K562 (cell line): ENCODE results near the gene STX1A. TPM values are rescaled to one million over a fixed set of nuclear protein-coding genes. Genes with fewer than 3 reads are reported as not detected.

Source experiments
- ASH1L ChIP-seq: fragments of 450-650 bp; IDR thresholded peaks from 2 replicates; pipeline ENCODE4 v1.6.1; 2018; ENCODE audit warnings: borderline replicate concordance, mild to moderate bottlenecking, low read depth; ENCODE audit not compliant: partially characterized antibody
- E2F3 ChIP-seq: fragments of 250-450 bp; sonication (Bioruptor Pico); IDR thresholded peaks from 2 replicates; pipeline ENCODE4 v1.4.0; 2020; ENCODE audit warnings: mild to moderate bottlenecking
- E2F5 ChIP-seq: sonication (generic); formaldehyde crosslinking; IDR thresholded peaks from 2 replicates; pipeline ENCODE4 v1.8.0; 2022; ENCODE audit warnings: mild to moderate bottlenecking, missing genetic modification reagents
- GABPB2 ChIP-seq: fragments of 250-450 bp; sonication (Bioruptor Pico); conservative IDR thresholded peaks from 2 replicates; pipeline ENCODE4 v1.5.1; 2021; ENCODE audit warnings: mild to moderate bottlenecking
- HNRNPH1 ChIP-seq: fragments of 200-400 bp; formaldehyde crosslinking; optimal IDR thresholded peaks from 2 replicates; pipeline ENCODE3; 2017; ENCODE audit warnings: low read depth, mild to moderate bottlenecking, low read length, moderate library complexity
- HSF4 ChIP-seq: fragments of 250-450 bp; sonication (Bioruptor Pico); IDR thresholded peaks from 2 replicates; pipeline ENCODE4 v2.1.2; 2022; ENCODE audit warnings: mild to moderate bottlenecking, moderate library complexity, borderline replicate concordance
- IFI16 ChIP-seq: fragments of 250-450 bp; sonication (Bioruptor Pico); IDR thresholded peaks from 2 replicates; pipeline ENCODE4 v2.1.2; 2022; ENCODE audit warnings: mild to moderate bottlenecking, inconsistent platforms
- MAFK ChIP-seq: IDR thresholded peaks from 2 replicates; pipeline ENCODE4 v1.6.1; 2011; ENCODE audit warnings: low read length, improper control_type of control experiment
- NRF1 ChIP-seq, 2 experiments: fragments of 450-650 bp; IDR thresholded peaks in 1 of 2; conservative IDR thresholded peaks in 1 of 2; 2 replicates each; pipeline ENCODE4 v1.6.1; 2014; ENCODE audit warnings: mild to moderate bottlenecking in 2 of 2
- SIN3B ChIP-seq: fragments of 450-650 bp; IDR thresholded peaks from 2 replicates; pipeline ENCODE4 v1.6.1; 2017; ENCODE audit warnings: low read depth, mild to moderate bottlenecking, moderate library complexity
- TBP ChIP-seq: optimal IDR thresholded peaks from 2 replicates; pipeline ENCODE3; 2011; ENCODE audit warnings: low read depth, low read length, improper control_type of control experiment
- TCFL5 ChIP-seq: fragments of 250-450 bp; sonication (Bioruptor Pico); conservative IDR thresholded peaks from 2 replicates; pipeline ENCODE4 v1.6.1; 2021; ENCODE audit warnings: mild to moderate bottlenecking, moderate library complexity, matching md5 sums
- ZBTB40 ChIP-seq, 2 experiments: fragments of 450-650 bp in 1 of 2; sonication (generic) in 1 of 2; formaldehyde crosslinking in 1 of 2; IDR thresholded peaks; 2 replicates each; pipeline versions ENCODE4 v1.7.1 to v1.9.0; 2016 to 2022; ENCODE audit warnings: inconsistent platforms in 1 of 2, mild to moderate bottlenecking in 1 of 2, missing genetic modification reagents in 1 of 2
- ZNF165 ChIP-seq: fragments of 250-450 bp; sonication (Bioruptor Pico); IDR thresholded peaks from 2 replicates; pipeline ENCODE4 v1.4.0; 2020; ENCODE audit warnings: borderline replicate concordance
- ZNF274 ChIP-seq: IDR thresholded peaks from 2 replicates; pipeline ENCODE4 v1.6.1; 2011; ENCODE audit warnings: low read depth, mild to moderate bottlenecking, low read length, moderate library complexity, borderline replicate concordance
- ZNF551 ChIP-seq: fragments of 250-450 bp; sonication (Bioruptor Pico); IDR thresholded peaks from 2 replicates; pipeline ENCODE4 v1.5.0; 2021; ENCODE audit warnings: mild to moderate bottlenecking, moderate library complexity
- ZNF655 ChIP-seq: fragments of 250-450 bp; sonication (Bioruptor Pico); IDR thresholded peaks from 2 replicates; pipeline ENCODE4 v1.5.0; 2021
- polyA plus RNA-seq, 8 experiments: library from polyadenylated mRNA; depleted of rRNA in 4 of 8; stranded (reverse) in 5 of 8; unstranded in 3 of 8; fragments of >200 nt; fragmentation: Nextera tagmentation in 2 of 8; fragmentation: Illumina TruSeq in 1 of 8; extraction: Ambion mirVana in 2 of 8; extraction: Trizol in 1 of 8; gene quantifications; 2 replicates each; pipeline versions ENCODE4 v1.2.1 to v1.2.3, GENCODE V29; 2011 to 2014; ENCODE audit warnings: inconsistent platforms in 1 of 8, missing spikeins in 1 of 8
- total RNA-seq, 7 experiments: library from RNA; depleted of rRNA in 6 of 7; stranded (reverse); fragments of >200 nt in 6 of 7; fragmentation: Illumina TruSeq in 2 of 7; extraction: Trizol in 2 of 7; gene quantifications; 2 replicates each; pipeline versions ENCODE4 v1.2.1 to v1.2.3, GENCODE V29; 2011 to 2021; ENCODE audit warnings: low replicate concordance in 1 of 7

STX1A gene
- total and polyA plus RNA-seq, 9 of the 15 experiments (the other 6 are each of a cell fraction or from before 2014, with no cell fraction given): 0.04 to 15.1 (median 6.3) TPM

GRCh38 chr7:73738612-73739386 is 19.3 kb upstream of the STX1A start, which contains the start of gene ABHD11 (continued):
- TF ChIP-seq NRF1 (conservative IDR thresholded peaks at IDR 0.05 in 1 of 2, IDR thresholded peaks at IDR 0.05 in 1 of 2) (peak; percentile 88 to 90), ASH1L (no peak), GABPB2 (CRISPR knock-in tag) (no peak), TBP (peak; percentile 62), MAFK (no peak), ZNF165 (CRISPR knock-in tag) (peak; percentile 77; the same call in 1 of the 2 replicates), TCFL5 (no peak), E2F5 (CRISPR knock-in tag) (peak; percentile 79; the same call in 1 of the 2 replicates), IFI16 (CRISPR knock-in tag) (no peak), ZNF551 (no peak), E2F3 (CRISPR knock-in tag) (peak; percentile 68), SIN3B (no peak), ZBTB40 (IDR thresholded peaks at IDR 0.05) (peak; percentile 5; the same call in 1 of the 2 replicates), ZBTB40 (CRISPR knock-in tag; IDR thresholded peaks at IDR 0.05) (no peak), ZNF655 (CRISPR knock-in tag) (no peak), HSF4 (no peak), HNRNPH1 (no peak), ZNF274 (no peak; the same call in 1 of the 2 replicates)
